Endodermal cell (in vitro differentiated cells): ENCODE results near the gene TNNC1. TPM values are rescaled to one million over a fixed set of nuclear protein-coding genes. Genes with fewer than 3 reads are reported as not detected.

ENCODE experiments used
- DNase-seq: peaks from one replicate; pipeline ENCODE4 v3.0.0-alpha.2; 2017
- H3K27ac ChIP-seq: 2 replicates; pipeline ENCODE4 v1.5.1; 2013; ENCODE audit warnings: mild to moderate bottlenecking, low read depth, low read length, moderate library complexity
- H3K27me3 ChIP-seq: 2 replicates; pipeline ENCODE4 v1.6.1; 2013; ENCODE audit warnings: mild to moderate bottlenecking, low read length, moderate library complexity; ENCODE audit not compliant: insufficient read depth, control insufficient read depth, poor library complexity, severe bottlenecking
- H3K36me3 ChIP-seq: 2 replicates; pipeline ENCODE4 v1.7.0; 2013; ENCODE audit warnings: mild to moderate bottlenecking, low read length, moderate library complexity; ENCODE audit not compliant: control insufficient read depth, insufficient read depth
- H3K4me1 ChIP-seq: one replicate; pipeline ENCODE4 v1.7.0; 2013; ENCODE audit warnings: low read length; ENCODE audit not compliant: control insufficient read depth, insufficient read depth
- H3K4me3 ChIP-seq: 2 replicates; pipeline ENCODE4 v1.5.1; 2013; ENCODE audit warnings: mild to moderate bottlenecking, low read length, moderate library complexity
- H3K9ac ChIP-seq: 2 replicates; pipeline ENCODE4 v1.6.1; 2013; ENCODE audit warnings: mild to moderate bottlenecking, low read length, moderate library complexity; ENCODE audit not compliant: poor library complexity, severe bottlenecking; ENCODE audit errors: extremely low read depth
- H3K9me3 ChIP-seq: 2 replicates; pipeline ENCODE4 v1.6.1; 2013; ENCODE audit warnings: mild to moderate bottlenecking, low read length, moderate library complexity; ENCODE audit not compliant: control insufficient read depth
- H3K27ac Mint-ChIP-seq: 2 replicates; pipeline ENCODE4 v1.8.0; 2020; ENCODE audit warnings: mixed read lengths
- H3K27me3 Mint-ChIP-seq: 2 replicates; pipeline ENCODE4 v1.8.0; 2021; ENCODE audit warnings: mild to moderate bottlenecking, mixed read lengths; ENCODE audit not compliant: insufficient read depth
- H3K36me3 Mint-ChIP-seq: 2 replicates; pipeline ENCODE4 v1.8.0; 2020; ENCODE audit warnings: low read depth, mixed read lengths
- H3K4me1 Mint-ChIP-seq: 2 replicates; pipeline ENCODE4 v1.8.0; 2020; ENCODE audit warnings: mixed read lengths
- H3K4me3 Mint-ChIP-seq: 2 replicates; pipeline ENCODE4 v1.8.0; 2020; ENCODE audit warnings: mild to moderate bottlenecking, moderate library complexity, mixed read lengths
- H3K9me3 Mint-ChIP-seq: 2 replicates; pipeline ENCODE4 v1.8.0; 2020; ENCODE audit warnings: mild to moderate bottlenecking, mixed read lengths
- CTCF ChIP-seq: fragments of 200-600 bp; sonication (generic); conservative IDR thresholded peaks from 2 replicates; pipeline ENCODE4 v1.5.0; 2021; ENCODE audit warnings: antibody characterized with exemption, mild to moderate bottlenecking
- WGBS, 2 experiments: methylation state at CpG; one replicate each; pipeline versions ENCODE4 v1.1.5 to v1.1.7; 2013; ENCODE audit warnings: missing lambda C conversion rate in 2 of 2, mixed read lengths in 1 of 2; ENCODE audit not compliant: insufficient coverage in 1 of 2, insufficient read length in 1 of 2; 5-methylcytosine and 5-hydroxymethylcytosine counted together
- total RNA-seq, 2 donors: library from RNA; stranded (reverse); fragmentation: NEBNext Ultra II Directional in 1 of 2; extraction: Animal tissue kit (Norgen Biotek cat#: 25700) in 1 of 2; gene quantifications; 2 replicates in 1 of 2; 3 replicates in 1 of 2; pipeline ENCODE4 v1.2.1, GENCODE V29; 2021

Gene TNNC1
- total RNA-seq, 2 donors from 2014 or later: 44.8 to 64.6 TPM

GRCh38 chr3:52451237-52452083 lies 2.4 kb downstream of the TNNC1 start:
- DNase-seq: peak; percentile 56
- Histone ChIP-seq H3K9ac (no peak overlapping the region), H3K27me3 (no peaks in the 10 kb centered on the region), H3K4me1 (peaks cover 18% of the 10 kb centered on the region), H3K36me3 (peaks cover 11% of the 10 kb centered on the region), H3K27ac (no peak overlapping the region), H3K9me3 (no peaks in the 10 kb centered on the region), H3K4me3 (no peak overlapping the region)
- Mint-ChIP-seq H3K27me3 (no peaks in the 10 kb centered on the region), H3K9me3 (no peaks in the 10 kb centered on the region), H3K36me3 (no peaks in the 10 kb centered on the region), H3K4me3 (no peak overlapping the region), H3K27ac (peak overlapping the region; percentile 38), H3K4me1 (peaks cover 25% of the 10 kb centered on the region)
- peak; percentile 53 for TF ChIP-seq CTCF
- WGBS, 2 experiments: 92 to 95% methylated on average over 17 to 24 of the region's 24 CpGs

- Mint-ChIP-seq H3K9me3 (no peaks in the 10 kb centered on the region), H3K27me3 (no peaks in the 10 kb centered on the region), H3K36me3 (no peaks in the 10 kb centered on the region), H3K4me1 (peaks cover 23% of the 10 kb centered on the region), H3K4me3 (no peak overlapping the region), H3K27ac (no peak overlapping the region)
- H3K36me3 ChIP-seq: peaks cover 11% of the 10 kb centered on the region
- H3K9me3 ChIP-seq: no peaks in the 10 kb centered on the region
- no peak overlapping the region for H3K4me3 ChIP-seq
- DNase-seq: peak; percentile 44
- TF ChIP-seq CTCF: no peak
- no peak overlapping the region for H3K9ac ChIP-seq
- 94 to 97% methylated on average over 5 to 11 of the region's 11 CpGs for WGBS, 2 experiments
- peaks cover 18% of the 10 kb centered on the region for H3K4me1 ChIP-seq
- no peaks in the 10 kb centered on the region for H3K27me3 ChIP-seq
- no peak overlapping the region for H3K27ac ChIP-seq
Observed at GRCh38 chr3:52450489-52451236, 3.2 kb downstream of the TNNC1 start.

- no peak for TF ChIP-seq CTCF
- Histone ChIP-seq H3K27me3 (no peaks in the 10 kb centered on the region), H3K36me3 (peaks cover 11% of the 10 kb centered on the region), H3K9ac (no peak overlapping the region), H3K27ac (no peak overlapping the region), H3K9me3 (no peaks in the 10 kb centered on the region), H3K4me3 (no peak overlapping the region), H3K4me1 (peaks cover 12% of the 10 kb centered on the region)
- peaks cover 5% of the 10 kb centered on the region for H3K4me1 Mint-ChIP-seq
- no peak for DNase-seq
- no peaks in the 10 kb centered on the region for H3K36me3 Mint-ChIP-seq
- H3K9me3 Mint-ChIP-seq: no peaks in the 10 kb centered on the region
- WGBS, 2 experiments: 86 to 91% methylated on average over 8 to 12 of the region's 12 CpGs
- no peaks in the 10 kb centered on the region for H3K27me3 Mint-ChIP-seq
- no peak overlapping the region for H3K4me3 Mint-ChIP-seq
- no peak overlapping the region for H3K27ac Mint-ChIP-seq
Observed at GRCh38 chr3:52447512-52448355, 6.1 kb downstream of the TNNC1 start.
